Posterior cingulate gyrus (tissue), 11 donors: ENCODE data around the gene GAN.
"Not testable (repeated sequence)": the region's sequence is repeated elsewhere in the genome, so short reads cannot be mapped to it uniquely, and the experiment has no call there.

Experiments
- DNase-seq, 10 donors: peaks; one replicate each; pipeline versions ENCODE4 v3.0.0 to v3.0.0-alpha.2; 2020 to 2021; ENCODE audit warnings: mixed read lengths in 3 of 10
- intact Hi-C: fragments of 100-400 bp; cut with DNase I; formaldehyde crosslinking; loops from one replicate; pipeline ENCODE4 v1.15.1; 2023

GAN gene

GRCh38 chr16:81296631-81297030, 18.1 kb upstream of the GAN start:
- DNase-seq: no peak

GRCh38 chr16:81307770-81308169, 7.0 kb upstream of the GAN start:
- DNase-seq: no peak
- intact Hi-C loops: no loop called here

More at GRCh38 chr16:81296631-81297030, 18.1 kb upstream of the GAN start:
- intact Hi-C loops: no loop called here

GRCh38 chr16:81310045-81310644, 4.6 kb upstream of the GAN start:
- intact Hi-C loops: loop anchor here (10.0 kb wide), 2 partner anchors 105 to 305 kb away; partner anchors contain the start of genes CENPN and CMC2
- DNase-seq: no peak

- no peak for DNase-seq
- intact Hi-C loops: loop anchor here (10.0 kb wide), 2 partner anchors 107 to 307 kb away; partner anchors contain the start of genes CENPN and CMC2
Observed at GRCh38 chr16:81311762-81312161, 3.0 kb upstream of the GAN start.

GRCh38 chr16:81313701-81314602, 810 bp upstream of the GAN start:
- DNase-seq: no peak
- intact Hi-C loops: loop anchor here (10.0 kb wide), 2 partner anchors 109 to 309 kb away; partner anchors contain the start of genes CENPN and CMC2

GRCh38 chr16:81315271-81316175, 761 bp downstream of the GAN start:
- DNase-seq: peak; percentile 25 to 94 (median 52)
- intact Hi-C loops: loop anchor here (5.0 to 10.0 kb wide), 3 partner anchors 111 to 311 kb away; partner anchors contain the start of genes CENPN, CMC2 and GCSH

GRCh38 chr16:81316176-81316496, 1.4 kb downstream of the GAN start:
- intact Hi-C loops: loop anchor here (5.0 to 10.0 kb wide), 3 partner anchors 111 to 311 kb away; partner anchors contain the start of genes CENPN, CMC2 and GCSH
- no peak for DNase-seq

GRCh38 chr16:81318711-81319110, 3.9 kb downstream of the GAN start:
- DNase-seq: no peak
- intact Hi-C loops: loop anchor here (5.0 to 10.0 kb wide), 3 partner anchors 114 to 314 kb away; partner anchors contain the start of genes CENPN, CMC2 and GCSH

GRCh38 chr16:81319221-81319912, 4.6 kb downstream of the GAN start:
- no peak for DNase-seq
- intact Hi-C loops: loop anchor here (5.0 to 10.0 kb wide), 3 partner anchors 115 to 315 kb away; partner anchors contain the start of genes CENPN, CMC2 and GCSH

GRCh38 chr16:81321039-81321438, 6.3 kb downstream of the GAN start:
- intact Hi-C loops: no loop called here
- DNase-seq: no peak

- no peak for DNase-seq
- intact Hi-C loops: no loop called here
Observed at GRCh38 chr16:81321536-81321935, 6.8 kb downstream of the GAN start.

GRCh38 chr16:81324808-81325207, 10.0 kb downstream of the GAN start:
- DNase-seq: peak in 1 of 10 donors; percentile 5
- intact Hi-C loops: no loop called here

GRCh38 chr16:81327011-81327410, 12.2 kb downstream of the GAN start:
- no peak for DNase-seq
- intact Hi-C loops: no loop called here

GRCh38 chr16:81327447-81328196, 12.9 kb downstream of the GAN start:
- DNase-seq: no peak
- intact Hi-C loops: no loop called here

GRCh38 chr16:81329947-81330346, 15.2 kb downstream of the GAN start:
- intact Hi-C loops: no loop called here
- no peak for DNase-seq

- no peak for DNase-seq
- intact Hi-C loops: no loop called here
Observed at GRCh38 chr16:81333356-81333755, 18.6 kb downstream of the GAN start.

GRCh38 chr16:81335669-81336068, 20.9 kb downstream of the GAN start:
- no peak for DNase-seq
- intact Hi-C loops: no loop called here

GRCh38 chr16:81337097-81337496, 22.3 kb downstream of the GAN start:
- intact Hi-C loops: no loop called here
- DNase-seq: no peak

- DNase-seq, intact Hi-C loops: not testable (repeated sequence)
Observed at GRCh38 chr16:81345172-81345571, 30.4 kb downstream of the GAN start.
